Measurements from ENCODE around the gene THBS2. TPM values are rescaled to one million over a fixed set of nuclear protein-coding genes. Genes with fewer than 3 reads are reported as not detected.

THBS2 gene
- total RNA-seq, 1 donor from 2014 or later = not detected

DNA sequence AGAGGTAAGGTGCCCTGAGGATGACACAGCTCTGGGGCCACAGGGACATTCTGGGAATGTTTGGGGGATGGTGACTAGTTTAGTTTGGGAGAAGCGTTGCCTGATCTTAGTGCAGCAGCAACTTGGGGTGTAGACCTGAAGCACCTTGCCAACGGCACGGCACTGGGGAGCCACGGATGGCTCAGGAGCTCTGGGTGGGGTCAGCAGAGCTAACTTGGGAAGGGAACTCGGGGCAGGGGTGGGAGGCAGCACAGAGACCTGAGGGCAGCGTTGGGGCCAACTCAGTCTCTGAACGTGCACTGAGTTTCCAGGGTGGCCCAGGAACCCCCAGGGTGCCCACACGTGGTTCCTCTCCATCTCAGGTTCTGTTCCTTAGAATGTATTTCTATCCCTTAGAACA lies 14.9 kb downstream of the THBS2 start:
- H3K4me1 Mint-ChIP-seq = no peaks in the 10 kb centered on the region
- intact Hi-C loops (cut with micrococcal nuclease) = no loop called here
- peaks cover 7% of the 10 kb centered on the region for H3K9me3 Mint-ChIP-seq
- no peak overlapping the region for H3K4me3 Mint-ChIP-seq
- no peak for DNase-seq
- H3K36me3 Mint-ChIP-seq (ENCODE audit: low read depth) = no peaks in the 10 kb centered on the region
- no peak overlapping the region for H3K27ac Mint-ChIP-seq
- no peaks in the 10 kb centered on the region for H3K27me3 Mint-ChIP-seq

DNA sequence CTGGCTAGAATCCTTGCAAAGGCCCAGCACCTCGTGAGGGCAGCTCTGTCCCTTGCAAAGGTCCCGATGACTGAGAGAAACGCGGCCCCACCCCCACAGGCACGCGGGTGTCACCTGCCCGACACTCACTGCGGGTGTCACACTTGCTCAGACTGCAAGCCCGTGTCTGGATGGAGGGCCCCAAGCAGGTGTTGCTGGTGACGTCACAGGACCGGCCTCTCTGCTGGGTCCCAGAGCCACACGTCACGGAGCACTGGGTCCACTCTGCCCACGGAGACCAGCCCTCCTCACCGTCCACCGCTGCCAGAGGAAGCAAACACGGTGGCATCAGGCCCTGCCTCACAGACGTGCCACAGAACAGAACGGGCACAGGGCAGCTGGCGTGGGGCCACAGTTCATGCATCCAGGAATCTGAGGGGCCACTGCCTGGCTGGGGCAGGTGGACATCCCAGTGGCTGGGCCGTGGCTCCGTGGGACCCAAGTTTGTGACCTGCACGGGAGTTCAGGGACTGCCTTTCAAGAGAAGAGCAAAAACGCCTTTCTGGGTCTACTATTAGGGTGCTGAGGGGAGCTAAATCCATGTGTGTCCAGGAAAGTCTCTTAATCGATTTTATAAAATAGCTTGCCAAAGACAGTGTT lies 16.0 kb downstream of the THBS2 start:
- no peak for DNase-seq

DNA sequence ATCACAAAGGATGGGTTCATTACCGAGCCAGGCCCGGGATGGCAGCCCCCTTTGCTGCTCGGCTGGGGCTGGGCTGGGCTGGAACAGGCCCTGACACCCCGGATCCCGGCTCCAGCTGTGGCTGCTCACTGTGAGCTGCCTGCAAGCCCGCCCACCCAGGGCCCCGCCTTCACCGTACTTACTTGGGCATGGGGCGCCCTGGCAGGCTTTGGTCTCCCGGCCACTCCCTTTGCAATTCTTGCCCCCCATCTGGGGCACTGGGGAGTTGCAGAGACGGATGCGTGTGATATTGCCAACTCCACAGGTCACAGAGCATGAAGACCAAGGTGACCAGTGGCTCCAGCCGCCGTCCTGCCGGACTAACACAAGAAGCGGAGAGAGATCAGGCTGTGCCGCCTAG lies 16.7 kb downstream of the THBS2 start:
- no peaks in the 10 kb centered on the region for H3K36me3 Mint-ChIP-seq (ENCODE audit: low read depth)
- DNase-seq = no peak
- H3K27me3 Mint-ChIP-seq = no peaks in the 10 kb centered on the region
- H3K4me1 Mint-ChIP-seq = no peaks in the 10 kb centered on the region
- peaks cover 11% of the 10 kb centered on the region for H3K9me3 Mint-ChIP-seq
- H3K27ac Mint-ChIP-seq = no peak overlapping the region
- intact Hi-C loops (cut with micrococcal nuclease) = no loop called here
- no peak overlapping the region for H3K4me3 Mint-ChIP-seq

More for the DNA sequence above, 16.0 kb downstream of the THBS2 start:
- no peak overlapping the region for H3K27ac Mint-ChIP-seq
- H3K27me3 Mint-ChIP-seq = no peaks in the 10 kb centered on the region
- intact Hi-C loops (cut with micrococcal nuclease) = no loop called here
- H3K36me3 Mint-ChIP-seq (ENCODE audit: low read depth) = no peaks in the 10 kb centered on the region
- H3K4me1 Mint-ChIP-seq = no peaks in the 10 kb centered on the region
- H3K9me3 Mint-ChIP-seq = peaks cover 11% of the 10 kb centered on the region
- no peak overlapping the region for H3K4me3 Mint-ChIP-seq

DNA sequence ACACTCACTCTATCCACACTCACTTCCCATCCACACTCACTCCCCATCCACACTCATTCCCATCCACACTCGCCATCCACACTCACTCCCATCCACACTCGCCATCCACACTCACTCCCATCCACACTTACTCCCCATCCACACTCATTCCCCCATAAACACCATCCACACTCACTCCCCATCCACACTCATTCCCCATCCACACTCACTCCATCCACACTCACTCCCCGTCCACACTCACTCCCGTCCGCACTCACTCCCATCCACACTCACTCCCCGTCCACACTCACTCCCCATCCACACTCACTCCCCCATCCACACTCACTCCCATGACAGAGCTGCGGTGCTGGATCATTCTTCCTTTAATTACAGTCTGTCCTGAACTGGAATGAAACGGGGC lies 17.1 kb downstream of the THBS2 start:
- H3K27me3 Mint-ChIP-seq = no peaks in the 10 kb centered on the region
- no peaks in the 10 kb centered on the region for H3K36me3 Mint-ChIP-seq (ENCODE audit: low read depth)
- H3K9me3 Mint-ChIP-seq = peaks cover 11% of the 10 kb centered on the region
- H3K27ac Mint-ChIP-seq = no peak overlapping the region
- no peak overlapping the region for H3K4me3 Mint-ChIP-seq
- DNase-seq = no peak
- H3K4me1 Mint-ChIP-seq = no peaks in the 10 kb centered on the region
- intact Hi-C loops (cut with micrococcal nuclease) = no loop called here

DNA sequence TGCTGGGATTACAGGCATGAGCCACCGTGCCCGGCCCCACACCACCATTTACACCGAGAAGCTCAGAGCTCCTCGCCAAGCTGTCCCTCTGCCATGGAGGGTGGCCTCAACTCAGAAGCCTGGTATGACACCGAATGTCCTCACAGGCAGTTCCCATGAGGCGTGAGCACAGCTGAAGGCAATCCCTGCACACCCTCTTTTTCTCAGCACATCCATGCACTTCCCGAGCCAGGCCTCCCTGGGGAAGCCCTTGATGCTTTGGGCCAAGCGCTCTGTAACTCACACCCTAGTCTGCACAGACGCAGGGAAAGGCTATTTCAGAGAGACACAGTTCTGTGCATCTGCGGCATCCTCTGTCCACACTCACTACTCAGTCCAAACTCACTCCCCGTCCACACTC lies 18.4 kb downstream of the THBS2 start:
- Mint-ChIP-seq H3K4me3 (no peak overlapping the region), H3K27ac (no peak overlapping the region), H3K27me3 (no peaks in the 10 kb centered on the region), H3K4me1 (no peaks in the 10 kb centered on the region), H3K36me3 (ENCODE audit: low read depth) (no peaks in the 10 kb centered on the region), H3K9me3 (peaks cover 11% of the 10 kb centered on the region)
- intact Hi-C loops (cut with micrococcal nuclease) = no loop called here
- DNase-seq = no peak

DNA sequence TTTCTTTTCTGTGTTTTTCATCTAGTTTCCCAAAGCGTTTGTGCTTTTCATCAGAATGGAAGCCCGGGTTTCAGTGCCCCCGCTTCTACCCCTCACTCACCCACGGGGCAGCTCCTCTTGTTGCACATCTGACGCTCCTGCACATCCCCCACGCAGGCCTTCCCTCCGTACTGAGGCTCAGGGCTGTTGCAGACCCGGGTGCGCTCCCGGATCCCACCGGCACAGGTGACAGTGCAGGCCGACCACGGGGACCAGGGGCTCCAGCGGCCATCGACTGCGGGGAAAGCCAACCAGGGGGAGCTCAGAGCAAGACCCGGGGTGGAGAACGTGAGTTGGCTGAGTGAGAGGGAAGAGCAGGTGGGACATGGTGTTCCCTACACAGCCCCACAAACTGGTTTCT lies 19.0 kb downstream of the THBS2 start:
- DNase-seq = no peak
- H3K4me3 Mint-ChIP-seq = no peak overlapping the region
- H3K36me3 Mint-ChIP-seq (ENCODE audit: low read depth) = no peaks in the 10 kb centered on the region
- H3K27me3 Mint-ChIP-seq = no peaks in the 10 kb centered on the region
- intact Hi-C loops (cut with micrococcal nuclease) = no loop called here
- H3K9me3 Mint-ChIP-seq = peaks cover 11% of the 10 kb centered on the region
- H3K4me1 Mint-ChIP-seq = no peaks in the 10 kb centered on the region
- H3K27ac Mint-ChIP-seq = no peak overlapping the region

DNA sequence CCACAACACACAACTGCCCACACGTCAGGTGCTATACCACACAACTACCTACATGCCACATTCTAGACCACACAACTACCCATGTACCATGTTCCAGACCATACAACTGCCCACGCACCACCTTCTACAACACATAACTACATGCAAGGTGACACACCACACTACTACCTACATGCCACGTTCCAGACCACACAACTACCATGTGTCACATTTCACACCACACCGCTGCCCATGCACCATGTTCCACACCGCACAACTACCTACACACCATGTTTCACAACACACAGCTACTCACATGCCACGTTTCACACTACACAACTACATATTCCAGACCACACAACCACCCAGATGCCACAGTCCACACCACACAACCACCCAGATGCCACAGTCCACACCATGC lies 19.8 kb downstream of the THBS2 start:
- no peaks in the 10 kb centered on the region for H3K36me3 Mint-ChIP-seq (ENCODE audit: low read depth)
- no peak for DNase-seq
- no peak overlapping the region for H3K4me3 Mint-ChIP-seq
- H3K27me3 Mint-ChIP-seq = no peaks in the 10 kb centered on the region
- intact Hi-C loops (cut with micrococcal nuclease) = no loop called here
- H3K27ac Mint-ChIP-seq = no peak overlapping the region
- H3K9me3 Mint-ChIP-seq = peaks cover 11% of the 10 kb centered on the region
- H3K4me1 Mint-ChIP-seq = no peaks in the 10 kb centered on the region

DNA sequence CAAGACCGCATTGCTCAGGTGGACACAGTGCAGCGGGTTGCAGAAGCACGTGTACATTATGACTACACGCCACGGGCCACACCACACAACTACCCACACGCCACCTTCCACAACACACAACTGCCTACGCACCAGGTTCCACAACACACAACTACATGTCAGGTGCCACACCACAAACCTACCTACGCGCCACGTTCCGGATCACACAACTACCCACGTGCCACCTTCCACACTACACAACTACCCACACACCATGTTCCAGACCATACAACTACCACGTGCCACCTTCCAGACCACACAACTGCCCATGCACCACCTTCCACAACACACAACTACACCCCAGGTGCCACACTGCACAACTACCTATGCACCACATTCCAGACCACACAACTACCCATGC lies 20.5 kb downstream of the THBS2 start:
- no peaks in the 10 kb centered on the region for H3K4me1 Mint-ChIP-seq
- no peaks in the 10 kb centered on the region for H3K36me3 Mint-ChIP-seq (ENCODE audit: low read depth)
- H3K4me3 Mint-ChIP-seq = no peak overlapping the region
- H3K27me3 Mint-ChIP-seq = no peaks in the 10 kb centered on the region
- H3K27ac Mint-ChIP-seq = no peak overlapping the region
- DNase-seq = no peak
- intact Hi-C loops (cut with micrococcal nuclease) = no loop called here
- H3K9me3 Mint-ChIP-seq = peaks cover 11% of the 10 kb centered on the region

DNA sequence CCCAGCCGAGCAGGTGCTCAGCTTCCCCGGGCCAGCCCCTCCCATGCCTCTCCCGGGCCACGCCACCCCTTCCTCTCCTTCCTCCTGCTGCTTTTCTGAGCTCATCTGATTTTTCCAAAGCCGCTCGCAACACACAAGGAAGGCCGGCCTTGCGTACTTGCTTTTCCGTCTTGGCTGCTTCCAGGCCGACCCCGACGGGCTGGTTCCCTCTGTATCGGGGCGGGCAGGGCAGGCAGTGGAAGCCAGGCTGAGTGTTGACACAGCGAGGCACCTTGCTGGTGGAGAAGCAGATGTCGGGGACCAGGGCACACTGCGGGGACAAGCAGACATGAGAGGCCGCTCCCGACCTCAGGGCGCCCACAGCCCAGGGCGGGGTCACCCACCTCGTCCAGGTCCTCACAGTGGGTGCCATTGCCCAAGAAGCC lies 21.1 kb downstream of the THBS2 start:
- no peaks in the 10 kb centered on the region for H3K27me3 Mint-ChIP-seq
- peaks cover 11% of the 10 kb centered on the region for H3K9me3 Mint-ChIP-seq
- no peak overlapping the region for H3K27ac Mint-ChIP-seq
- H3K4me3 Mint-ChIP-seq = no peak overlapping the region
- intact Hi-C loops (cut with micrococcal nuclease) = no loop called here
- DNase-seq = no peak
- H3K36me3 Mint-ChIP-seq (ENCODE audit: low read depth) = no peaks in the 10 kb centered on the region
- no peaks in the 10 kb centered on the region for H3K4me1 Mint-ChIP-seq

DNA sequence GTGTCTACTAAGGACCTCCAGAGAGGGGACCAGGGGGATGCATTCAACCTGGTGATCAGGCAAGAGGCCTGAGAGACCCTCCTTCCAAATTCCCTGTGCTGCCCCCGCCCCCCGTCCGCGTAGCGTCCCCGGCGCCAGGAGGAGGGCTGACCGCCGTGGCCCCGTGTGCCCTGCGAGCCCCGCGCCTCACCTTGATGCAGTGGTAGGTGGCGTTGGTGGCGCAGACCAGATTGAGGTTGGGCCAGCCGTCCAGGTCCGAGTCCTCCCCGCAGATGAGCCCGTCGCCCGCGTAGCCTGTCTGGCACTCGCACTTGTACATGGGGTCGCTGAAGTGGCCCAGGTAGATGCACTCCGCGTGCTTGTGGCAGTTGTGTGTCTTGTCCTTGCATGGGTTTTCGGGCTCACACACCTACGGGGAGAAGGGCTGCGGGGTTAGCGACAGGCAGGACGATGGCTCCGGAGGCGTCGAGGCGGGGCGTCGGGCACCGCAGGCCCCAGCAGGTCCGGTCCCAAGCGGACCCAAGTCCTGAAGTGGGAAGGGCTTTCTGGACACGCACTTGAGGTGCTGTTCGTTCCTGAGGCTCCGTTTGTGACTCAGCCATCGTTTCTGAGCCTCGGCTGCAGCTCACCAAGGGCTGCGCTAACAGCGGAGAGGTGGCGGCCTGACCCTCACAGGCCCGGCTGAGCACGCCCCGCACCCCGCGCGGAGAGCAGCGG lies 21.7 kb downstream of the THBS2 start:
- Mint-ChIP-seq H3K9me3 (peaks cover 11% of the 10 kb centered on the region), H3K4me3 (no peak overlapping the region)

DNA sequence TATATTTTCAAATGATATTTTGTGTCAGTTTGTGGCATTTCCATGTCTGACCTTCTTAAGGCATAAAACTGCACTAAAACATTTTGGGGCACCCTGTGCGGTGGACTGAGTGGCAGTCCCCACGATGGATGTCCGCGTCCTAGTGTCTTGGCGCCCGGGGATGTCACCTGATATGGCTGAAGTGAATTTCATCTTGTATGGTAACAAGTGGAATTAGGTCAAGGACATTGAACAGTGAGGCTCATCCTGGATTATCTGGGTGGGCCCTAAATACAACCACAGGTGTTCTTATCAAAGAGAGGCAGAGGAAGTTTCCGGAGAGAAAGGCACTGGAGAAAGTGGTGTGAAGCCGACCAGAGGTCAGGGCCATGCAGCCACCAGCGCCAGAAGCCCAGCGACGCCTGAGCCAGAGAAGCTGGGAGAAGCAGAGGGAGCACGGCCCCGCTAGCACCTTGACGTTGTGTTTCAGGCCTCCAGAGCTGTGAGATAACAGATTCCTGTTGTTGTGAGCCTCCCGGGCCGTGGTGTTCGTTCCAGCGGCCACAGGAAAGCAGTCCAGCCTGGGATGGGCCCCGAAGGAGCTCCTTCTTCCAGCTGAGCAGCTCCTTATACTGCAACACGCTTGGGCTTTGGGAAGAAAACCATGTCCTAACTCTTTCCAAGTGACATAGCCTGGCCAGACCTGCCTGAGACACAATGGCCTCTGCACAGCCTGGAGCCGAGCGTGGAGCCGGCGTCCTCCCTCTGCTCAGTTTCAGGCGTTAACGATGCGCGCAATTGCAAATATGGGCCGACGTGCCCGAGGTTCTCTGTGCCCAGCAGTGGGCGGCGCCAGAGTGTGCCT lies 22.5 kb downstream of the THBS2 start:
- H3K4me1 Mint-ChIP-seq = no peaks in the 10 kb centered on the region

More for the DNA sequence above, 21.7 kb downstream of the THBS2 start:
- no peaks in the 10 kb centered on the region for H3K36me3 Mint-ChIP-seq (ENCODE audit: low read depth)
- H3K4me1 Mint-ChIP-seq = no peaks in the 10 kb centered on the region
- no peak overlapping the region for H3K27ac Mint-ChIP-seq
- DNase-seq = no peak
- no peaks in the 10 kb centered on the region for H3K27me3 Mint-ChIP-seq
- intact Hi-C loops (cut with micrococcal nuclease) = no loop called here

DNA sequence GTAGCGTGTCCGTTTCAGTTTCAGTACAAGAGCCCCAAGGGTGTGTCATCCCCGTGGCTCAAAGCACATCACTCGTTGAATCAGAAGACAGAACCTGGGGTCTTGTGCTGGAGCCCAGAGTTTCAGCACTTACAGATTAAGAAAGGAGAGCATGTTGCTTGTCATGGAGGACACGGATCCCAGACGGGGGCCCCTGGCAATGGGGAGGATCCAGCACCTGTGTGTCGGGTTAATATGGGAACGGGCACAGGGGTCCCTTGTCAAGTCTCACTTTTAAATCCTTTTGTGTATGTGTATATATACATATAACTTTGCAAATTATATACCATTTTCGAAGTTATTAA lies 23.4 kb downstream of the THBS2 start:
- intact Hi-C loops (cut with micrococcal nuclease) = no loop called here
- H3K4me3 Mint-ChIP-seq = no peak overlapping the region
- no peaks in the 10 kb centered on the region for H3K36me3 Mint-ChIP-seq (ENCODE audit: low read depth)
- H3K27ac Mint-ChIP-seq = no peak overlapping the region
- H3K9me3 Mint-ChIP-seq = peaks cover 11% of the 10 kb centered on the region
- H3K4me1 Mint-ChIP-seq = no peaks in the 10 kb centered on the region
- H3K27me3 Mint-ChIP-seq = no peaks in the 10 kb centered on the region
- DNase-seq = no peak

More for the DNA sequence above, 22.5 kb downstream of the THBS2 start:
- Mint-ChIP-seq H3K36me3 (ENCODE audit: low read depth) (no peaks in the 10 kb centered on the region), H3K27me3 (no peaks in the 10 kb centered on the region), H3K27ac (no peak overlapping the region), H3K9me3 (peaks cover 11% of the 10 kb centered on the region), H3K4me3 (no peak overlapping the region)
- intact Hi-C loops (cut with micrococcal nuclease) = no loop called here
- no peak for DNase-seq

DNA sequence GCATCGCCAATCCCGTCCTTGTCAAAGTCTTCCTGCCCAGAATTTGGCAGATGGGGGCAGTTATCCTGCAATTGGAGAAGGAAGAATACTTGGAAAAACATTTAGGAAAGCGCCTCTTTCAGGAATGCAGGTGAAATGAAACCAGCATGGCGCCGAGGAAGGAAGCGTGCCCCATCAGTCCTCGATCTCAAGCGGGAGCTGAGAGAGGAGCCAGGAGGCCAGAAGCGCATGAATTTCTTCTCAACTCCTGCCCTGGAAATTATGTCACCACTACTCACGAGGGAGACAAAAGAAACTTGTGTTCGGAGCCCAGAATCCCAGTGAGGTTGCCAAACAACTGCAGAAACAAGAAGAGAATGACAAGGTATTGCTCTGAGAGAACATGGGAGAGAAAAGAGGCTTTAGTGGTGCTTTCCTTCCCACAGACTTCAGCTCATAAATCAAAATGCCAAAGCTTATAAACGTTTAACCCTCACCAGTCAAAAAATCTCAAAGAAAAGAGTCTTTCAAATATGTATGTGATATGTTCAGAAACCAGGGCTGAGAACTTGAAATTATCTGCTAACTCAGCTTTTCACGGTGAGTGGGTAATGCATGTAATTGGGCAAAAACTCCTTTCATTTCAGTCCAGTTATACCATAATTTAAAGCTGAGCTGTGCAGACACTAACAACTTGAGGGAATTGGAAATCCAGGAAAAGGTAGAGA lies 23.9 kb downstream of the THBS2 start:
- Mint-ChIP-seq H3K27ac (no peak overlapping the region), H3K36me3 (ENCODE audit: low read depth) (no peaks in the 10 kb centered on the region), H3K4me3 (no peak overlapping the region), H3K4me1 (no peaks in the 10 kb centered on the region), H3K27me3 (no peaks in the 10 kb centered on the region), H3K9me3 (peaks cover 11% of the 10 kb centered on the region)
- intact Hi-C loops (cut with micrococcal nuclease) = no loop called here
- DNase-seq = no peak

DNA sequence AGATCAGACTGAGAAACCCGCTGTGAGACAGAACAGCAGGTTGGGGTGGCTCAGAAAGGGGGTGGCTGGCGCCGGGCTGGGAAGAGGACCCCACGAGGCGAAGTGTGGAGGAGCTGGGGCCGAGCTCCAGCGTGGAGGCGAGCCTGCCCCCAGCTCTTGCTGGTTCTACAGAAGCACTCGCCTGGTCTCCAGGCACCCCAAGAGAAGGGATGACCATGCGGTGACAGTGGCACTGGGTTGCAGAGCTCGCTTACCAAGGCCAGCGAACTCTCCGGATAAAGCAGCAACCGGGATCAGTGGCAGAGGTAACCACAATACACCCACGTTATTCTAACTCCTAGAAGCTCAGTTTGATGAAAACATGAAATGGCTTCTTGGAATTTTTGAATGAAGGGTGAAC lies 26.5 kb downstream of the THBS2 start:
- intact Hi-C loops (cut with micrococcal nuclease) = no loop called here
- no peaks in the 10 kb centered on the region for H3K4me1 Mint-ChIP-seq
- no peaks in the 10 kb centered on the region for H3K27me3 Mint-ChIP-seq
- no peak for DNase-seq
- no peaks in the 10 kb centered on the region for H3K9me3 Mint-ChIP-seq
- H3K4me3 Mint-ChIP-seq = no peak overlapping the region
- no peak overlapping the region for H3K27ac Mint-ChIP-seq
- H3K36me3 Mint-ChIP-seq (ENCODE audit: low read depth) = no peaks in the 10 kb centered on the region
